GM12878 (cell line): ENCODE results near the gene KDM8. TPM values are rescaled to one million over a fixed set of nuclear protein-coding genes. Genes with fewer than 3 reads are reported as not detected.

Experiments
- polyA plus RNA-seq, 11 experiments: library from polyadenylated mRNA; depleted of rRNA in 4 of 11; unstranded in 6 of 11; stranded (reverse) in 5 of 11; fragments of >200 nt; fragmentation: Nextera tagmentation in 4 of 11; fragmentation: Illumina TruSeq in 1 of 11; extraction: Ambion mirVana in 4 of 11; extraction: Trizol in 1 of 11; gene quantifications; 1 replicate in 1 of 11; 2 replicates in 10 of 11; pipeline versions ENCODE4 v1.2.1 to v1.2.3, GENCODE V29; 2011 to 2016; ENCODE audit warnings: inconsistent platforms in 2 of 11, missing spikeins in 2 of 11, low read depth in 1 of 11
- total RNA-seq, 4 experiments: library from RNA; depleted of rRNA in 3 of 4; stranded (reverse); fragments of >200 nt in 3 of 4; fragmentation: Illumina TruSeq in 1 of 4; extraction: Trizol in 1 of 4; gene quantifications; 2 replicates each; pipeline versions ENCODE4 v1.2.1 to v1.2.3, GENCODE V29; 2013 to 2021

KDM8 gene
- total and polyA plus RNA-seq, 10 of the 15 experiments (the other 5 are each of a cell fraction or from before 2014, with no cell fraction given), result 0.79 to 8.9 (median 5.8) TPM

Other genes with a start within 250 kb of the KDM8 start
- not detected in 2 replicates for gene C16orf82, start 136.6 kb upstream of the KDM8 start, total RNA-seq (2014; rRNA removed)
- gene C16orf82, start 136.6 kb upstream of the KDM8 start, total RNA-seq (2014; rRNA removed; fragmentation: Illumina TruSeq; extraction: Trizol), result not detected in 2 replicates
- not detected in 2 replicates for gene C16orf82, start 136.6 kb upstream of the KDM8 start, total RNA-seq (2021)
- gene C16orf82, start 136.6 kb upstream of the KDM8 start, polyA plus RNA-seq (2011; rRNA removed), result not detected in 2 replicates
- not detected in 2 replicates for gene C16orf82, start 136.6 kb upstream of the KDM8 start, polyA plus RNA-seq (2014; fragmentation: Illumina TruSeq; extraction: Trizol)
- gene C16orf82, start 136.6 kb upstream of the KDM8 start, polyA plus RNA-seq (2014; fragmentation: Nextera tagmentation; extraction: Ambion mirVana), result not detected
- gene C16orf82, start 136.6 kb upstream of the KDM8 start, polyA plus RNA-seq (2014; rRNA removed), result not detected in 2 replicates
- gene C16orf82, start 136.6 kb upstream of the KDM8 start, polyA plus RNA-seq (2016; fragmentation: Nextera tagmentation; extraction: Ambion mirVana), result not detected
- 62.8 and 69.0 TPM in 2 replicates for gene NSMCE1, start 65.2 kb downstream of the KDM8 start, total RNA-seq (2014; rRNA removed)
- gene NSMCE1, start 65.2 kb downstream of the KDM8 start, total RNA-seq (2014; rRNA removed; fragmentation: Illumina TruSeq; extraction: Trizol), result 63.8 and 66.7 TPM in 2 replicates
- gene NSMCE1, start 65.2 kb downstream of the KDM8 start, total RNA-seq (2021), result 62.4 and 66.5 TPM in 2 replicates
- gene NSMCE1, start 65.2 kb downstream of the KDM8 start, polyA plus RNA-seq (2011; rRNA removed), result 51.7 and 54.0 TPM in 2 replicates
- gene NSMCE1, start 65.2 kb downstream of the KDM8 start, polyA plus RNA-seq (2014; fragmentation: Illumina TruSeq; extraction: Trizol), result 52.4 and 79.0 TPM in 2 replicates
- gene NSMCE1, start 65.2 kb downstream of the KDM8 start, polyA plus RNA-seq (2014; fragmentation: Nextera tagmentation; extraction: Ambion mirVana), result 100 to 1,000 TPM; 168 to 214 TPM
- 59.4 and 62.6 TPM in 2 replicates for gene NSMCE1, start 65.2 kb downstream of the KDM8 start, polyA plus RNA-seq (2014; rRNA removed)
- gene NSMCE1, start 65.2 kb downstream of the KDM8 start, polyA plus RNA-seq (2016; fragmentation: Nextera tagmentation; extraction: Ambion mirVana), result 100 to 1,000 TPM; 110 to 120 TPM
- 36.5 and 39.0 TPM in 2 replicates for gene IL4R, start 110.4 kb downstream of the KDM8 start, total RNA-seq (2014; rRNA removed)
- gene IL4R, start 110.4 kb downstream of the KDM8 start, total RNA-seq (2014; rRNA removed; fragmentation: Illumina TruSeq; extraction: Trizol), result 33.8 and 34.3 TPM in 2 replicates
- gene IL4R, start 110.4 kb downstream of the KDM8 start, total RNA-seq (2021), result 69.5 and 70.4 TPM in 2 replicates
- gene IL4R, start 110.4 kb downstream of the KDM8 start, polyA plus RNA-seq (2011; rRNA removed), result 42.8 and 69.2 TPM in 2 replicates
- 19.4 and 39.4 TPM in 2 replicates for gene IL4R, start 110.4 kb downstream of the KDM8 start, polyA plus RNA-seq (2014; fragmentation: Illumina TruSeq; extraction: Trizol)
- 1 to 10 TPM; 2.6 to 8.5 TPM for gene IL4R, start 110.4 kb downstream of the KDM8 start, polyA plus RNA-seq (2014; fragmentation: Nextera tagmentation; extraction: Ambion mirVana)
- 67.3 and 68.6 TPM in 2 replicates for gene IL4R, start 110.4 kb downstream of the KDM8 start, polyA plus RNA-seq (2014; rRNA removed)
- gene IL4R, start 110.4 kb downstream of the KDM8 start, polyA plus RNA-seq (2016; fragmentation: Nextera tagmentation; extraction: Ambion mirVana), result 10 to 100 TPM; 13.8 to 17.6 TPM
- gene IL21R, start 198.6 kb downstream of the KDM8 start, total RNA-seq (2014; rRNA removed), result 106 and 109 TPM in 2 replicates
- 62.9 and 66.9 TPM in 2 replicates for gene IL21R, start 198.6 kb downstream of the KDM8 start, total RNA-seq (2014; rRNA removed; fragmentation: Illumina TruSeq; extraction: Trizol)
- gene IL21R, start 198.6 kb downstream of the KDM8 start, total RNA-seq (2021), result 138 and 141 TPM in 2 replicates
- gene IL21R, start 198.6 kb downstream of the KDM8 start, polyA plus RNA-seq (2011; rRNA removed), result 23.2 and 57.2 TPM in 2 replicates
- 32.4 and 59.2 TPM in 2 replicates for gene IL21R, start 198.6 kb downstream of the KDM8 start, polyA plus RNA-seq (2014; fragmentation: Illumina TruSeq; extraction: Trizol)
- 1 to 10 TPM; 5.3 to 9.7 TPM for gene IL21R, start 198.6 kb downstream of the KDM8 start, polyA plus RNA-seq (2014; fragmentation: Nextera tagmentation; extraction: Ambion mirVana)
- 98.0 and 108 TPM in 2 replicates for gene IL21R, start 198.6 kb downstream of the KDM8 start, polyA plus RNA-seq (2014; rRNA removed)
- gene IL21R, start 198.6 kb downstream of the KDM8 start, polyA plus RNA-seq (2016; fragmentation: Nextera tagmentation; extraction: Ambion mirVana), result 100 to 1,000 TPM; 115 to 129 TPM